Neural cell (in vitro differentiated cells): ENCODE results near the gene PAAF1. TPM values are rescaled to one million over a fixed set of nuclear protein-coding genes. Genes with fewer than 3 reads are reported as not detected.

Source experiments
- H2AFZ ChIP-seq: fragments of 200-600, 300-800 bp; sonication (generic), shearing (Covaris generic); 2 replicates; pipeline ENCODE4 v1.6.0; 2014; ENCODE audit warnings: low read depth, mild to moderate bottlenecking, antibody characterized with exemption, low read length, moderate library complexity
- H3F3A ChIP-seq: fragments of 200-600 bp; shearing (Covaris generic); 2 replicates; pipeline ENCODE4 v1.6.1; 2016; ENCODE audit warnings: mild to moderate bottlenecking, moderate library complexity, mixed read lengths, antibody characterized with exemption, low read length; ENCODE audit not compliant: insufficient read depth, poor library complexity, severe bottlenecking
- H3K27ac ChIP-seq: fragments of 200-600, 300-800 bp; sonication (generic), shearing (Covaris generic); 2 replicates; pipeline ENCODE4 v1.5.1; 2014; ENCODE audit warnings: mild to moderate bottlenecking, low read length, moderate library complexity
- H3K27me3 ChIP-seq: fragments of 300-800, 200-600 bp; sonication (generic), shearing (Covaris generic); 2 replicates; pipeline ENCODE4 v1.6.0; 2014; ENCODE audit warnings: mild to moderate bottlenecking, low read depth, low read length, moderate library complexity; ENCODE audit not compliant: insufficient read depth
- H3K36me3 ChIP-seq: fragments of 300-800, 200-600 bp; sonication (generic), shearing (Covaris generic); 2 replicates; pipeline ENCODE4 v1.5.1; 2014; ENCODE audit warnings: mild to moderate bottlenecking, antibody characterized with exemption, low read length, moderate library complexity; ENCODE audit not compliant: insufficient read depth
- H3K4me2 ChIP-seq: fragments of 300-800, 200-600 bp; sonication (generic), shearing (Covaris generic); 2 replicates; pipeline ENCODE4 v1.6.0; 2014; ENCODE audit warnings: mild to moderate bottlenecking, low read length
- H3K4me3 ChIP-seq: fragments of 300-800, 200-600 bp; sonication (generic), shearing (Covaris generic); 2 replicates; pipeline ENCODE4 v1.5.1; 2014; ENCODE audit warnings: mild to moderate bottlenecking, low read length, moderate library complexity
- H3K79me2 ChIP-seq: fragments of 200-600 bp; shearing (Covaris generic); replicated peaks from 2 replicates; pipeline ENCODE4 v1.6.0; 2014; ENCODE audit warnings: mild to moderate bottlenecking, low read length, moderate library complexity; ENCODE audit not compliant: insufficient read depth
- H3K9ac ChIP-seq: fragments of 300-800, 200-600 bp; sonication (generic), shearing (Covaris generic); 2 replicates; pipeline ENCODE4 v1.6.1; 2016; ENCODE audit warnings: mild to moderate bottlenecking, low read length, mixed read lengths
- H3K9me2 ChIP-seq: fragments of 200-600 bp; shearing (Covaris generic); 2 replicates; pipeline ENCODE4 v1.6.1; 2016; ENCODE audit warnings: mild to moderate bottlenecking, low read length, mixed read lengths; ENCODE audit not compliant: insufficient read depth
- H3K9me3 ChIP-seq: fragments of 200-600, 300-800 bp; sonication (generic), shearing (Covaris generic); 2 replicates; pipeline ENCODE4 v1.6.1; 2016; ENCODE audit warnings: mild to moderate bottlenecking, mixed run types, low read length, moderate library complexity, mixed read lengths
- H4K20me1 ChIP-seq: fragments of 200-600 bp; shearing (Covaris generic); 2 replicates; pipeline ENCODE4 v1.6.1; 2016; ENCODE audit warnings: mild to moderate bottlenecking, mixed run types; ENCODE audit not compliant: insufficient read depth
- EP300 ChIP-seq: fragments of 450-650 bp; conservative IDR thresholded peaks from 2 replicates; pipeline ENCODE4 v1.6.1; 2014; ENCODE audit warnings: antibody characterized with exemption, mild to moderate bottlenecking, moderate library complexity; ENCODE audit not compliant: poor library complexity, severe bottlenecking
- EZH2 ChIP-seq: fragments of 200-600, 300-800 bp; shearing (Covaris generic), sonication (generic); IDR thresholded peaks from 2 replicates; pipeline ENCODE4 v1.6.1; 2014; ENCODE audit warnings: antibody characterized with exemption, low read length, borderline replicate concordance, mild to moderate bottlenecking; ENCODE audit not compliant: insufficient read depth, poor library complexity, severe bottlenecking
- MXI1 ChIP-seq: fragments of 450-650 bp; conservative IDR thresholded peaks from 2 replicates; pipeline ENCODE4 v1.6.1; 2014; ENCODE audit warnings: antibody characterized with exemption, mild to moderate bottlenecking; ENCODE audit not compliant: poor library complexity, severe bottlenecking
- POLR2AphosphoS5 ChIP-seq: IDR thresholded peaks from 2 replicates; pipeline ENCODE4 v1.6.1; 2012
- RAD21 ChIP-seq: fragments of 450-650 bp; conservative IDR thresholded peaks from 2 replicates; pipeline ENCODE4 v1.6.1; 2014; ENCODE audit warnings: antibody characterized with exemption, mild to moderate bottlenecking, moderate library complexity
- SMC3 ChIP-seq: fragments of 450-650 bp; conservative IDR thresholded peaks from 2 replicates; pipeline ENCODE4 v1.6.1; 2014; ENCODE audit warnings: antibody characterized with exemption, mild to moderate bottlenecking, moderate library complexity; ENCODE audit not compliant: poor library complexity
- TAF1 ChIP-seq: IDR thresholded peaks from 2 replicates; pipeline ENCODE4 v1.6.1; 2012; ENCODE audit warnings: low read depth
- polyA plus RNA-seq: library from polyadenylated mRNA; depleted of rRNA; stranded (reverse); fragments of >200 nt; gene quantifications from 2 replicates; pipeline ENCODE4 v1.2.3, GENCODE V29; 2014
- TF ChIP-seq, protein P1 (sequence below): fragments of 450-650 bp; IDR thresholded peaks from 2 replicates; pipeline ENCODE4 v1.5.1; 2014; ENCODE audit warnings: antibody characterized with exemption, mild to moderate bottlenecking, moderate library complexity; ENCODE audit not compliant: poor library complexity, severe bottlenecking
- TF ChIP-seq, protein P2 (sequence below): IDR thresholded peaks from 2 replicates; pipeline ENCODE4 v1.6.1; 2012; ENCODE audit warnings: borderline replicate concordance

PAAF1 gene
- polyA plus RNA-seq, 1 donor from 2014 or later, result 80.3 TPM

DNA sequence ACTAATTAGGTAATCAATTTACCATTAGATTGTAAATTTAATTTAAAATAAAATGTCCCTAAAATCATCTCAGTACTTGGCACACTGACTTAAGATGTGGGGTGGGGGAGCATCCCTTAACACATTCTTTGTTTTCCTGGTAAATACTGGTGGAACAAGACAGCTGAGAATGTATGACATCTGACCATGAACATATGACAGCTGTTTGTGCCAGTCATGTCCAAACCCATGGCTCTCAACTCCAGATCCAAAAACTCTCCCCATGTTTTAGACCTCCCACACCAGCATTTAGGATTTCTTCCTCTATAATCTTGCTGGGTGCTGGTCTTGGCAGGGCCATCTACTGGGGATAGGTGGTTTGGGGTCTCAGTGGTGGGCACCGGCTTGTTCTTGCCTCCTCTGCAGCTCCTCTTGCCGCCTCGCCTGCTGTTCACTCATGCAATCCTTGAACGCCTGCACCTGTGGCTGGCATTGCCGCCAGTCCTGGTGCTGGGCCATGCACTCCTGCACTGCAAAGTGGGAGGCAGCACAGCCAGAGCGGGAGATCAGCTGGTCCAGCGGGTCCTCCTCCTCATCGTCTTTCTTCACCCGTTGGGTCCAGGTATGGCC lies 3.9 kb upstream of the PAAF1 start:
- H3K27me3 ChIP-seq, result no peaks in the 10 kb centered on the region
- H3K27ac ChIP-seq, result no peak overlapping the region
- H3K79me2 ChIP-seq, result peaks cover 26% of the 10 kb centered on the region
- H4K20me1 ChIP-seq, result no peaks in the 10 kb centered on the region
- peaks cover 5% of the 10 kb centered on the region for H3K36me3 ChIP-seq
- H3K4me3 ChIP-seq, result no peak overlapping the region
- no peaks in the 10 kb centered on the region for H3F3A ChIP-seq
- H3K9me2 ChIP-seq, result no peaks in the 10 kb centered on the region
- H3K4me2 ChIP-seq, result no peak overlapping the region
- H2AFZ ChIP-seq, result no peak overlapping the region
- no peaks in the 10 kb centered on the region for H3K9me3 ChIP-seq
- no peak for TF ChIP-seq MXI1
- TF ChIP-seq POLR2AphosphoS5, result no peak
- TF ChIP-seq SMC3, result no peak
- TF ChIP-seq, protein P1, sequence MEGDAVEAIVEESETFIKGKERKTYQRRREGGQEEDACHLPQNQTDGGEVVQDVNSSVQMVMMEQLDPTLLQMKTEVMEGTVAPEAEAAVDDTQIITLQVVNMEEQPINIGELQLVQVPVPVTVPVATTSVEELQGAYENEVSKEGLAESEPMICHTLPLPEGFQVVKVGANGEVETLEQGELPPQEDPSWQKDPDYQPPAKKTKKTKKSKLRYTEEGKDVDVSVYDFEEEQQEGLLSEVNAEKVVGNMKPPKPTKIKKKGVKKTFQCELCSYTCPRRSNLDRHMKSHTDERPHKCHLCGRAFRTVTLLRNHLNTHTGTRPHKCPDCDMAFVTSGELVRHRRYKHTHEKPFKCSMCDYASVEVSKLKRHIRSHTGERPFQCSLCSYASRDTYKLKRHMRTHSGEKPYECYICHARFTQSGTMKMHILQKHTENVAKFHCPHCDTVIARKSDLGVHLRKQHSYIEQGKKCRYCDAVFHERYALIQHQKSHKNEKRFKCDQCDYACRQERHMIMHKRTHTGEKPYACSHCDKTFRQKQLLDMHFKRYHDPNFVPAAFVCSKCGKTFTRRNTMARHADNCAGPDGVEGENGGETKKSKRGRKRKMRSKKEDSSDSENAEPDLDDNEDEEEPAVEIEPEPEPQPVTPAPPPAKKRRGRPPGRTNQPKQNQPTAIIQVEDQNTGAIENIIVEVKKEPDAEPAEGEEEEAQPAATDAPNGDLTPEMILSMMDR, result no peak
- no peak for TF ChIP-seq TAF1
- no peak for TF ChIP-seq RAD21
- TF ChIP-seq EP300, result no peak
- H3K9ac ChIP-seq, result no peak overlapping the region

DNA sequence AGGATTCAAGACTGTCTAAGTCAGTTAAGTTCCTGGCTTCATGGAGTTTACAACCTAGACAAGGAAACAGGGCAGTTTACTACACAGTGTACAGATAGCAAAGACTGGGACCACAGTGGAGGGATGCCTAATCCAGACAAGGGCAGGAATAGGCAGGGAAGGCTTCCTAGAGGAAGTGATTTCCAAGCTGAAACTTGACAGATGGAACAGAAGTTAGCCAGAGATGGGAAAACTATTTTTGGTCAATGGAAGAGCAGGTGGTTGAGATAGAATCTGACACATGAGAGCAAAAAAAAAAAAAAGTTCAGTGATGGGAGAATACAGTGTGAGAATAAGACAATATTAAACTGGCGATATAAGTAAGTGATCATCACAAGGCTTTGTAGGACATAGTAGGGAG lies 1.4 kb upstream of the PAAF1 start:
- peaks cover 33% of the 10 kb centered on the region for H3K79me2 ChIP-seq
- TF ChIP-seq, protein P2, sequence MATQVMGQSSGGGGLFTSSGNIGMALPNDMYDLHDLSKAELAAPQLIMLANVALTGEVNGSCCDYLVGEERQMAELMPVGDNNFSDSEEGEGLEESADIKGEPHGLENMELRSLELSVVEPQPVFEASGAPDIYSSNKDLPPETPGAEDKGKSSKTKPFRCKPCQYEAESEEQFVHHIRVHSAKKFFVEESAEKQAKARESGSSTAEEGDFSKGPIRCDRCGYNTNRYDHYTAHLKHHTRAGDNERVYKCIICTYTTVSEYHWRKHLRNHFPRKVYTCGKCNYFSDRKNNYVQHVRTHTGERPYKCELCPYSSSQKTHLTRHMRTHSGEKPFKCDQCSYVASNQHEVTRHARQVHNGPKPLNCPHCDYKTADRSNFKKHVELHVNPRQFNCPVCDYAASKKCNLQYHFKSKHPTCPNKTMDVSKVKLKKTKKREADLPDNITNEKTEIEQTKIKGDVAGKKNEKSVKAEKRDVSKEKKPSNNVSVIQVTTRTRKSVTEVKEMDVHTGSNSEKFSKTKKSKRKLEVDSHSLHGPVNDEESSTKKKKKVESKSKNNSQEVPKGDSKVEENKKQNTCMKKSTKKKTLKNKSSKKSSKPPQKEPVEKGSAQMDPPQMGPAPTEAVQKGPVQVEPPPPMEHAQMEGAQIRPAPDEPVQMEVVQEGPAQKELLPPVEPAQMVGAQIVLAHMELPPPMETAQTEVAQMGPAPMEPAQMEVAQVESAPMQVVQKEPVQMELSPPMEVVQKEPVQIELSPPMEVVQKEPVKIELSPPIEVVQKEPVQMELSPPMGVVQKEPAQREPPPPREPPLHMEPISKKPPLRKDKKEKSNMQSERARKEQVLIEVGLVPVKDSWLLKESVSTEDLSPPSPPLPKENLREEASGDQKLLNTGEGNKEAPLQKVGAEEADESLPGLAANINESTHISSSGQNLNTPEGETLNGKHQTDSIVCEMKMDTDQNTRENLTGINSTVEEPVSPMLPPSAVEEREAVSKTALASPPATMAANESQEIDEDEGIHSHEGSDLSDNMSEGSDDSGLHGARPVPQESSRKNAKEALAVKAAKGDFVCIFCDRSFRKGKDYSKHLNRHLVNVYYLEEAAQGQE, result no peak
- no peak for TF ChIP-seq EP300
- TF ChIP-seq POLR2AphosphoS5, result no peak
- TF ChIP-seq RAD21, result no peak
- no peak for TF ChIP-seq SMC3
- TF ChIP-seq TAF1, result no peak
- TF ChIP-seq, protein P1, result no peak
- no peak for TF ChIP-seq EZH2
- no peak for TF ChIP-seq MXI1
- peaks cover 5% of the 10 kb centered on the region for H3K36me3 ChIP-seq
- H3K9me2 ChIP-seq, result no peaks in the 10 kb centered on the region
- peak overlapping the region; percentile 48 for H3K4me2 ChIP-seq
- H4K20me1 ChIP-seq, result no peaks in the 10 kb centered on the region
- peak overlapping the region; percentile 77 for H3K9ac ChIP-seq
- no peaks in the 10 kb centered on the region for H3F3A ChIP-seq
- no peaks in the 10 kb centered on the region for H3K27me3 ChIP-seq
- no peak overlapping the region for H2AFZ ChIP-seq
- peak overlapping the region; percentile 72 for H3K4me3 ChIP-seq
- H3K9me3 ChIP-seq, result no peaks in the 10 kb centered on the region
- H3K27ac ChIP-seq, result peak overlapping the region; percentile 86
